ENCODE measurements around the gene RAB3IP.
"Not testable (repeated sequence)": the region's sequence is repeated elsewhere in the genome, so short reads cannot be mapped to it uniquely, and the experiment has no call there.

The RAB3IP gene

GRCh38 chr12:69756088-69756755 lies 17.6 kb downstream of the RAB3IP start:
- TF ChIP-seq ZFX (IDR thresholded peaks at IDR 0.05): no peak
- TF ChIP-seq CTCF (conservative IDR thresholded peaks at IDR 0.05): no peak
- H3K27ac ChIP-seq: no peak overlapping the region

GRCh38 chr12:69758105-69758504 lies 19.4 kb downstream of the RAB3IP start:
- no peak overlapping the region for H3K27ac ChIP-seq
- no peak for TF ChIP-seq CTCF (conservative IDR thresholded peaks at IDR 0.05)
- no peak for TF ChIP-seq ZFX (IDR thresholded peaks at IDR 0.05)

- not testable (repeated sequence) for H3K27ac ChIP-seq
Observed at GRCh38 chr12:69759581-69759980, 20.9 kb downstream of the RAB3IP start.

- TF ChIP-seq CTCF (conservative IDR thresholded peaks at IDR 0.05): no peak
- no peak for TF ChIP-seq ZFX (IDR thresholded peaks at IDR 0.05)
Observed at GRCh38 chr12:69765515-69765914, 26.9 kb downstream of the RAB3IP start.

GRCh38 chr12:69766260-69766659 lies 27.6 kb downstream of the RAB3IP start:
- no peak overlapping the region for H3K27ac ChIP-seq
- TF ChIP-seq ZFX (IDR thresholded peaks at IDR 0.05) (no peak), CTCF (conservative IDR thresholded peaks at IDR 0.05) (no peak)

More at GRCh38 chr12:69765515-69765914, 26.9 kb downstream of the RAB3IP start:
- H3K27ac ChIP-seq: no peak overlapping the region

GRCh38 chr12:69779928-69780327 lies 41.3 kb downstream of the RAB3IP start:
- no peak overlapping the region for H3K27ac ChIP-seq
- TF ChIP-seq ZFX (IDR thresholded peaks at IDR 0.05): no peak
- TF ChIP-seq CTCF (conservative IDR thresholded peaks at IDR 0.05): peak; percentile 80

GRCh38 chr12:69783365-69783764 lies 44.7 kb downstream of the RAB3IP start:
- no peak overlapping the region for H3K27ac ChIP-seq
- TF ChIP-seq CTCF (conservative IDR thresholded peaks at IDR 0.05) (no peak), ZFX (IDR thresholded peaks at IDR 0.05) (no peak)

- TF ChIP-seq ZFX (IDR thresholded peaks at IDR 0.05) (no peak), CTCF (conservative IDR thresholded peaks at IDR 0.05) (no peak)
- H3K27ac ChIP-seq: no peak overlapping the region
Observed at GRCh38 chr12:69789351-69789750, 50.7 kb downstream of the RAB3IP start.

All from C4-2B (cell line).